Measurements from ENCODE around the gene TBX21. TPM values are rescaled to one million over a fixed set of nuclear protein-coding genes. Genes with fewer than 3 reads are reported as not detected.

TBX21 gene
- total and polyA plus RNA-seq, 2 of the 4 experiments (the other 2 are of a cell fraction), result not detected

DNA sequence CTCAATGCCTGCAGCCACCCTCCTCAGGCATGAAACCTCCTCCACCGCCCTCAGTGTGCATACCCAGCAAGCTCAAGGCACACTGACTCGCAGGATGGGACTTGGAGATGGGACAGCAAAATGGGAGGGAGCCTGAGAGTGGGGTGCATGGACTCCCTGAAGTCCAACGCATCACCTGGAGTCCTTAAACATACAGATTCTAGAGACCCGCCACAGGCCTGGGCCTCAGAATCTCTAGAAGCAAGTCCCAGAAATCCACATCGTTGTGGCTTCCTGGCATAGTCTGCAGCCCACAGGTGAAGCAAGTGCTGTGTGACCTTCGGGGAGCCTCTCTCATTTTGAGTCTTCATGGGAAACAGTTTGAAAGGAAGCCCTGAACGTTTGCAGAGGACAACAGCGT, 3.6 kb upstream of the TBX21 start:
- Histone ChIP-seq H2BK20ac (ENCODE audit: low read depth, low read length) (no peak overlapping the region), H4K91ac (ENCODE audit: insufficient read depth, low read depth, low read length) (no peak overlapping the region), H2BK5ac (ENCODE audit: low read depth, low read length, poor library complexity, severe bottlenecking) (no peak overlapping the region), H3K27ac (ENCODE audit: insufficient read depth, low read length) (no peak overlapping the region), H3K18ac (ENCODE audit: low read depth, low read length) (no peak overlapping the region), H3K9ac (ENCODE audit: low read depth, low read length) (no peak overlapping the region), H3K79me1 (ENCODE audit: low read depth in 1 of 2, low read length in 2 of 2) (no peaks in the 10 kb centered on the region), H4K8ac (ENCODE audit: low read depth in 2 of 2, low read length in 2 of 2) (no peak overlapping the region), H4K5ac (ENCODE audit: low read depth, low read length) (no peak overlapping the region), H2AK5ac (ENCODE audit: low read depth, low read length) (no peak overlapping the region), H2BK15ac (ENCODE audit: low read depth, low read length) (no peak overlapping the region), H3K4me1 (ENCODE audit: control insufficient read depth, insufficient read depth, low read length) (no peaks in the 10 kb centered on the region), H3K36me3 (ENCODE audit: control insufficient read depth, insufficient read depth, low read length) (no peaks in the 10 kb centered on the region), H4K20me1 (ENCODE audit: insufficient read depth, low read length) (peaks cover 12% of the 10 kb centered on the region), H3K27me3 (ENCODE audit: control insufficient read depth, insufficient read depth, low read length) (peaks cover 95% of the 10 kb centered on the region), H3K9me1 (ENCODE audit: insufficient read depth, low read length) (no peaks in the 10 kb centered on the region), H3K14ac (replicated peaks; ENCODE audit: low read depth, low read length) (no peak overlapping the region), H2AK9ac (replicated peaks; ENCODE audit: low read depth, low read length, poor library complexity) (no peak overlapping the region), H2AFZ (replicated peaks; ENCODE audit: low read length, poor library complexity) (no peak overlapping the region), H3K56ac (ENCODE audit: extremely low read depth, insufficient read depth, low read length) (no peak overlapping the region), H3K23ac (ENCODE audit: low read depth, low read length) (no peak overlapping the region), H3K4ac (ENCODE audit: low read depth, low read length) (no peak overlapping the region), H2BK120ac (ENCODE audit: low read depth, low read length) (no peak overlapping the region), H3K9me3 (ENCODE audit: control insufficient read depth, insufficient read depth, low read length) (peaks cover 2% of the 10 kb centered on the region; the same call in 1 of the 2 replicates), H3K4me3 (ENCODE audit: insufficient read depth, low read depth, low read length) (no peak overlapping the region), H3K4me2 (ENCODE audit: low read depth, low read length) (no peak overlapping the region)
- CTCF ChIA-PET, result no interaction called here
- dilution Hi-C loops (cut with HindIII; ENCODE audit: low sequenced_read_pairs, unreplicated experiment), result no loop called here
- POLR2A ChIA-PET (ENCODE audit: unreplicated experiment), result no interaction called here
- intact Hi-C loops (cut with micrococcal nuclease), result loop anchor here (10.0 kb wide), 1 partner anchor 45 kb away; no protein-coding TSS in a partner anchor
- BruUV-seq (replicated peaks), result no TSS peak
- DNase-seq (no peak), ATAC-seq (ENCODE audit: low read depth) (no peak)
- 20% methylated on average over 1 of the region's 8 CpGs; no CpG with 5 or more reads in 1 of the 2 experiments for WGBS, 2 experiments (ENCODE audit: extremely low coverage in 2 of 2, insufficient read length in 1 of 2)
- no peak for TF ChIP-seq RFX5 (IDR thresholded peaks at IDR 0.05; ENCODE audit: low read depth, low read length)
- TF ChIP-seq RAD21 (IDR thresholded peaks at IDR 0.05; ENCODE audit: low read length), result no peak
- TF ChIP-seq, protein P1, sequence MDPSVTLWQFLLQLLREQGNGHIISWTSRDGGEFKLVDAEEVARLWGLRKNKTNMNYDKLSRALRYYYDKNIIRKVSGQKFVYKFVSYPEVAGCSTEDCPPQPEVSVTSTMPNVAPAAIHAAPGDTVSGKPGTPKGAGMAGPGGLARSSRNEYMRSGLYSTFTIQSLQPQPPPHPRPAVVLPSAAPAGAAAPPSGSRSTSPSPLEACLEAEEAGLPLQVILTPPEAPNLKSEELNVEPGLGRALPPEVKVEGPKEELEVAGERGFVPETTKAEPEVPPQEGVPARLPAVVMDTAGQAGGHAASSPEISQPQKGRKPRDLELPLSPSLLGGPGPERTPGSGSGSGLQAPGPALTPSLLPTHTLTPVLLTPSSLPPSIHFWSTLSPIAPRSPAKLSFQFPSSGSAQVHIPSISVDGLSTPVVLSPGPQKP (IDR thresholded peaks at IDR 0.05; ENCODE audit: borderline replicate concordance, low read depth, low read length), result no peak
- no peak for TF ChIP-seq CHD1 (IDR thresholded peaks at IDR 0.05; ENCODE audit: low read depth, low read length)
- TF ChIP-seq CEBPB (IDR thresholded peaks at IDR 0.05; ENCODE audit: low read depth, low read length), result no peak
- no peak for TF ChIP-seq RCOR1 (IDR thresholded peaks at IDR 0.05; ENCODE audit: insufficient replicate concordance, low read length)
- TF ChIP-seq, protein P2, sequence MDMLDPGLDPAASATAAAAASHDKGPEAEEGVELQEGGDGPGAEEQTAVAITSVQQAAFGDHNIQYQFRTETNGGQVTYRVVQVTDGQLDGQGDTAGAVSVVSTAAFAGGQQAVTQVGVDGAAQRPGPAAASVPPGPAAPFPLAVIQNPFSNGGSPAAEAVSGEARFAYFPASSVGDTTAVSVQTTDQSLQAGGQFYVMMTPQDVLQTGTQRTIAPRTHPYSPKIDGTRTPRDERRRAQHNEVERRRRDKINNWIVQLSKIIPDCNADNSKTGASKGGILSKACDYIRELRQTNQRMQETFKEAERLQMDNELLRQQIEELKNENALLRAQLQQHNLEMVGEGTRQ (IDR thresholded peaks at IDR 0.05; ENCODE audit: low read depth, low read length), result no peak
- TF ChIP-seq MAFK (IDR thresholded peaks at IDR 0.05; ENCODE audit: low read depth, low read length), result no peak
- no peak for TF ChIP-seq SMC3 (IDR thresholded peaks at IDR 0.05; ENCODE audit: low read depth, low read length)
- TF ChIP-seq POLR2A (IDR thresholded peaks at IDR 0.05; ENCODE audit: low read depth, low read length), result no peak
- no peak for TF ChIP-seq MXI1 (IDR thresholded peaks at IDR 0.05; ENCODE audit: borderline replicate concordance, low read depth, low read length)
- TF ChIP-seq, protein P3, sequence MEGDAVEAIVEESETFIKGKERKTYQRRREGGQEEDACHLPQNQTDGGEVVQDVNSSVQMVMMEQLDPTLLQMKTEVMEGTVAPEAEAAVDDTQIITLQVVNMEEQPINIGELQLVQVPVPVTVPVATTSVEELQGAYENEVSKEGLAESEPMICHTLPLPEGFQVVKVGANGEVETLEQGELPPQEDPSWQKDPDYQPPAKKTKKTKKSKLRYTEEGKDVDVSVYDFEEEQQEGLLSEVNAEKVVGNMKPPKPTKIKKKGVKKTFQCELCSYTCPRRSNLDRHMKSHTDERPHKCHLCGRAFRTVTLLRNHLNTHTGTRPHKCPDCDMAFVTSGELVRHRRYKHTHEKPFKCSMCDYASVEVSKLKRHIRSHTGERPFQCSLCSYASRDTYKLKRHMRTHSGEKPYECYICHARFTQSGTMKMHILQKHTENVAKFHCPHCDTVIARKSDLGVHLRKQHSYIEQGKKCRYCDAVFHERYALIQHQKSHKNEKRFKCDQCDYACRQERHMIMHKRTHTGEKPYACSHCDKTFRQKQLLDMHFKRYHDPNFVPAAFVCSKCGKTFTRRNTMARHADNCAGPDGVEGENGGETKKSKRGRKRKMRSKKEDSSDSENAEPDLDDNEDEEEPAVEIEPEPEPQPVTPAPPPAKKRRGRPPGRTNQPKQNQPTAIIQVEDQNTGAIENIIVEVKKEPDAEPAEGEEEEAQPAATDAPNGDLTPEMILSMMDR (conservative IDR thresholded peaks at IDR 0.05; ENCODE audit: low read depth, low read length), result no peak
- no peak for TF ChIP-seq FOS (IDR thresholded peaks at IDR 0.05; ENCODE audit: low read depth, low read length)
- TF ChIP-seq NFE2L2 (IDR thresholded peaks at IDR 0.05; ENCODE audit: low read depth, low read length), result no peak
- no peak for TF ChIP-seq MAZ (IDR thresholded peaks at IDR 0.05; ENCODE audit: borderline replicate concordance, low read depth, low read length)
- TF ChIP-seq BHLHE40 (IDR thresholded peaks at IDR 0.05; ENCODE audit: low read depth, low read length), result no peak
- in situ Hi-C loops (cut with MboI; ENCODE audit: low sequenced_read_pairs), result no loop called here

Measured in IMR-90 (cell line).